ENCODE results near the gene CATSPERD. TPM values are rescaled to one million over a fixed set of nuclear protein-coding genes. Genes with fewer than 3 reads are reported as not detected.
"Not testable (repeated sequence)": the region's sequence is repeated elsewhere in the genome, so short reads cannot be mapped to it uniquely, and the experiment has no call there.

CATSPERD gene
- total and polyA plus RNA-seq, 2 donors: 0.05 TPM

GRCh38 chr19:5748920-5749319 lies 28.5 kb downstream of the CATSPERD start:
- H3K4me3 ChIP-seq (ENCODE audit: low read length in 2 of 2); H3K4me1 ChIP-seq (ENCODE audit: control insufficient read depth in 2 of 2, insufficient read depth in 2 of 2, low read length in 2 of 2); DNase-seq (ENCODE audit: low read depth in 6 of 9, low spot score in 9 of 9); H3K9me3 ChIP-seq (ENCODE audit: control insufficient read depth in 2 of 2, insufficient read depth in 1 of 2, low read length in 1 of 2); H3K36me3 ChIP-seq (ENCODE audit: control insufficient read depth in 2 of 2, insufficient read depth in 2 of 2, low read length in 1 of 2); H3K27ac ChIP-seq (ENCODE audit: low read depth in 1 of 2, low read length in 1 of 2); H3K27me3 ChIP-seq (ENCODE audit: control insufficient read depth in 2 of 2, insufficient read depth in 1 of 2, low read length in 1 of 2): not testable (repeated sequence)
- 77% methylated on average over 6 of the region's 6 CpGs for WGBS

- Histone ChIP-seq H3K36me3 (ENCODE audit: control insufficient read depth in 2 of 2, insufficient read depth in 2 of 2, low read length in 1 of 2) (no peaks in the 10 kb centered on the region), H3K27me3 (ENCODE audit: control insufficient read depth in 2 of 2, insufficient read depth in 1 of 2, low read length in 1 of 2) (peaks cover 0 to 2% of the 10 kb centered on the region in 2 donors), H3K4me3 (ENCODE audit: low read length in 2 of 2) (no peak overlapping the region), H3K9me3 (ENCODE audit: control insufficient read depth in 2 of 2, insufficient read depth in 1 of 2, low read length in 1 of 2) (no peaks in the 10 kb centered on the region), H3K27ac (ENCODE audit: low read depth in 1 of 2, low read length in 1 of 2) (no peak overlapping the region), H3K4me1 (ENCODE audit: control insufficient read depth in 2 of 2, insufficient read depth in 2 of 2, low read length in 2 of 2) (no peaks in the 10 kb centered on the region)
- WGBS: 96% methylated on average over 5 of the region's 5 CpGs
- no peak for DNase-seq (ENCODE audit: low read depth in 6 of 9, low spot score in 9 of 9)
These were observed 29.1 kb downstream of the CATSPERD start for GRCh38 chr19:5749505-5749904.

- H3K27me3 ChIP-seq (ENCODE audit: control insufficient read depth in 2 of 2, insufficient read depth in 1 of 2, low read length in 1 of 2): no peaks in the 10 kb centered on the region
These were observed 31.3 kb downstream of the CATSPERD start for GRCh38 chr19:5751709-5752108.

GRCh38 chr19:5753743-5754142 lies 33.3 kb downstream of the CATSPERD start:
- Histone ChIP-seq H3K36me3 (ENCODE audit: control insufficient read depth in 2 of 2, insufficient read depth in 2 of 2, low read length in 1 of 2) (no peaks in the 10 kb centered on the region), H3K9me3 (ENCODE audit: control insufficient read depth in 2 of 2, insufficient read depth in 1 of 2, low read length in 1 of 2) (no peaks in the 10 kb centered on the region), H3K4me3 (ENCODE audit: low read length in 2 of 2) (no peak overlapping the region), H3K4me1 (ENCODE audit: control insufficient read depth in 2 of 2, insufficient read depth in 2 of 2, low read length in 2 of 2) (no peaks in the 10 kb centered on the region), H3K27me3 (ENCODE audit: control insufficient read depth in 2 of 2, insufficient read depth in 1 of 2, low read length in 1 of 2) (peaks cover 0 to 3% of the 10 kb centered on the region in 2 donors), H3K27ac (ENCODE audit: low read depth in 1 of 2, low read length in 1 of 2) (no peak overlapping the region)
- 84% methylated on average over 6 of the region's 6 CpGs for WGBS
- DNase-seq (ENCODE audit: low read depth in 6 of 9, low spot score in 9 of 9): no peak

More at GRCh38 chr19:5751709-5752108, 31.3 kb downstream of the CATSPERD start:
- Histone ChIP-seq H3K4me3 (ENCODE audit: low read length in 2 of 2) (no peak overlapping the region), H3K36me3 (ENCODE audit: control insufficient read depth in 2 of 2, insufficient read depth in 2 of 2, low read length in 1 of 2) (no peaks in the 10 kb centered on the region), H3K4me1 (ENCODE audit: control insufficient read depth in 2 of 2, insufficient read depth in 2 of 2, low read length in 2 of 2) (no peaks in the 10 kb centered on the region), H3K9me3 (ENCODE audit: control insufficient read depth in 2 of 2, insufficient read depth in 1 of 2, low read length in 1 of 2) (no peaks in the 10 kb centered on the region), H3K27ac (ENCODE audit: low read depth in 1 of 2, low read length in 1 of 2) (no peak overlapping the region)
- no peak for DNase-seq (ENCODE audit: low read depth in 6 of 9, low spot score in 9 of 9)
- 90% methylated on average over 7 of the region's 7 CpGs for WGBS

- Histone ChIP-seq H3K27ac (ENCODE audit: low read depth in 1 of 2, low read length in 1 of 2) (no peak overlapping the region), H3K4me3 (ENCODE audit: low read length in 2 of 2) (no peak overlapping the region), H3K36me3 (ENCODE audit: control insufficient read depth in 2 of 2, insufficient read depth in 2 of 2, low read length in 1 of 2) (no peaks in the 10 kb centered on the region), H3K9me3 (ENCODE audit: control insufficient read depth in 2 of 2, insufficient read depth in 1 of 2, low read length in 1 of 2) (no peaks in the 10 kb centered on the region), H3K4me1 (ENCODE audit: control insufficient read depth in 2 of 2, insufficient read depth in 2 of 2, low read length in 2 of 2) (no peaks in the 10 kb centered on the region), H3K27me3 (ENCODE audit: control insufficient read depth in 2 of 2, insufficient read depth in 1 of 2, low read length in 1 of 2) (peaks cover 0 to 3% of the 10 kb centered on the region in 2 donors)
- 93% methylated on average over 5 of the region's 5 CpGs for WGBS
- no peak for DNase-seq (ENCODE audit: low read depth in 6 of 9, low spot score in 9 of 9)
These were observed 42.3 kb downstream of the CATSPERD start for GRCh38 chr19:5762608-5763217.

- no peak overlapping the region for H3K27ac ChIP-seq (ENCODE audit: low read depth in 1 of 2, low read length in 1 of 2)
- H3K4me1 ChIP-seq (ENCODE audit: control insufficient read depth in 2 of 2, insufficient read depth in 2 of 2, low read length in 2 of 2): no peaks in the 10 kb centered on the region
- 99% methylated on average over 3 of the region's 3 CpGs for WGBS
- no peaks in the 10 kb centered on the region for H3K9me3 ChIP-seq (ENCODE audit: control insufficient read depth in 2 of 2, insufficient read depth in 1 of 2, low read length in 1 of 2)
- no peaks in the 10 kb centered on the region for H3K36me3 ChIP-seq (ENCODE audit: control insufficient read depth in 2 of 2, insufficient read depth in 2 of 2, low read length in 1 of 2)
- no peaks in the 10 kb centered on the region for H3K27me3 ChIP-seq (ENCODE audit: control insufficient read depth in 2 of 2, insufficient read depth in 1 of 2, low read length in 1 of 2)
- H3K4me3 ChIP-seq (ENCODE audit: low read length in 2 of 2): no peak overlapping the region
- no peak for DNase-seq (ENCODE audit: low read depth in 6 of 9, low spot score in 9 of 9)
These were observed 44.8 kb downstream of the CATSPERD start for GRCh38 chr19:5765220-5765619.

GRCh38 chr19:5767949-5768348 lies 47.5 kb downstream of the CATSPERD start:
- no peak for DNase-seq (ENCODE audit: low read depth in 6 of 9, low spot score in 9 of 9)
- no peaks in the 10 kb centered on the region for H3K36me3 ChIP-seq (ENCODE audit: control insufficient read depth in 2 of 2, insufficient read depth in 2 of 2, low read length in 1 of 2)
- H3K4me3 ChIP-seq (ENCODE audit: low read length in 2 of 2): no peak overlapping the region
- H3K9me3 ChIP-seq (ENCODE audit: control insufficient read depth in 2 of 2, insufficient read depth in 1 of 2, low read length in 1 of 2): no peaks in the 10 kb centered on the region
- no peaks in the 10 kb centered on the region for H3K27me3 ChIP-seq (ENCODE audit: control insufficient read depth in 2 of 2, insufficient read depth in 1 of 2, low read length in 1 of 2)
- H3K27ac ChIP-seq (ENCODE audit: low read depth in 1 of 2, low read length in 1 of 2): no peak overlapping the region
- no peaks in the 10 kb centered on the region for H3K4me1 ChIP-seq (ENCODE audit: control insufficient read depth in 2 of 2, insufficient read depth in 2 of 2, low read length in 2 of 2)
- WGBS: 98% methylated on average over 10 of the region's 10 CpGs

GRCh38 chr19:5772416-5772815 lies 52.0 kb downstream of the CATSPERD start:
- 77% methylated on average over 19 of the region's 19 CpGs for WGBS
- Histone ChIP-seq H3K4me3 (ENCODE audit: low read length in 2 of 2) (no peak overlapping the region), H3K27ac (ENCODE audit: low read depth in 1 of 2, low read length in 1 of 2) (no peak overlapping the region), H3K36me3 (ENCODE audit: control insufficient read depth in 2 of 2, insufficient read depth in 2 of 2, low read length in 1 of 2) (no peaks in the 10 kb centered on the region), H3K27me3 (ENCODE audit: control insufficient read depth in 2 of 2, insufficient read depth in 1 of 2, low read length in 1 of 2) (no peaks in the 10 kb centered on the region), H3K9me3 (ENCODE audit: control insufficient read depth in 2 of 2, insufficient read depth in 1 of 2, low read length in 1 of 2) (no peaks in the 10 kb centered on the region), H3K4me1 (ENCODE audit: control insufficient read depth in 2 of 2, insufficient read depth in 2 of 2, low read length in 2 of 2) (no peaks in the 10 kb centered on the region)
- DNase-seq (ENCODE audit: low read depth in 6 of 9, low spot score in 9 of 9): no peak

- no peak overlapping the region for H3K4me3 ChIP-seq (ENCODE audit: low read length in 2 of 2)
- no peaks in the 10 kb centered on the region for H3K4me1 ChIP-seq (ENCODE audit: control insufficient read depth in 2 of 2, insufficient read depth in 2 of 2, low read length in 2 of 2)
- WGBS: 92% methylated on average over 5 of the region's 5 CpGs
These were observed 52.8 kb downstream of the CATSPERD start for GRCh38 chr19:5773276-5773675.

More at GRCh38 chr19:5773276-5773675, 52.8 kb downstream of the CATSPERD start:
- H3K27ac ChIP-seq (ENCODE audit: low read depth in 1 of 2, low read length in 1 of 2): no peak overlapping the region
- no peaks in the 10 kb centered on the region for H3K36me3 ChIP-seq (ENCODE audit: control insufficient read depth in 2 of 2, insufficient read depth in 2 of 2, low read length in 1 of 2)
- no peaks in the 10 kb centered on the region for H3K9me3 ChIP-seq (ENCODE audit: control insufficient read depth in 2 of 2, insufficient read depth in 1 of 2, low read length in 1 of 2)
- no peaks in the 10 kb centered on the region for H3K27me3 ChIP-seq (ENCODE audit: control insufficient read depth in 2 of 2, insufficient read depth in 1 of 2, low read length in 1 of 2)
- no peak for DNase-seq (ENCODE audit: low read depth in 6 of 9, low spot score in 9 of 9)

Measured in thymus (tissue), 11 donors.